ENCODE measurements around the gene ATP6V1B1.

- TF ChIP-seq CREM (IDR thresholded peaks at IDR 0.05; ENCODE audit: low read depth), result no peak
- TF ChIP-seq CUX1 (IDR thresholded peaks at IDR 0.05; ENCODE audit: insufficient replicate concordance, low read depth, low read length), result no peak
- no peak for TF ChIP-seq RFX5 (IDR thresholded peaks at IDR 0.05; ENCODE audit: low read depth, low read length)
- no peak for TF ChIP-seq POLR2A (IDR thresholded peaks at IDR 0.05; ENCODE audit: low read depth, low read length)
- no peak for TF ChIP-seq POLR2AphosphoS5 (IDR thresholded peaks at IDR 0.05; ENCODE audit: low read length)
- TF ChIP-seq SP1 (IDR thresholded peaks at IDR 0.05; ENCODE audit: low read depth, low read length), result no peak
- no peak for TF ChIP-seq RCOR1 (conservative IDR thresholded peaks at IDR 0.05; ENCODE audit: low read depth, low read length)
- TF ChIP-seq CEBPZ (IDR thresholded peaks at IDR 0.05; ENCODE audit: low read depth, low read length), result no peak
- TF ChIP-seq CTCF (IDR thresholded peaks at IDR 0.05 in 2 of 3, conservative IDR thresholded peaks at IDR 0.05 in 1 of 3; ENCODE audit: control insufficient read depth in 2 of 3, extremely low read depth in 1 of 3, insufficient read depth in 1 of 3, low read depth in 3 of 3, low read length in 3 of 3), result no peak
Observed at GRCh38 chr2:71003966-71004755, 68.5 kb downstream of the ATP6V1B1 start.

Data from GM12878 (cell line).